Suprapubic skin (tissue), 3 donors: ENCODE results near the gene KCND2.

Experiments
- CTCF ChIP-seq, 2 donors: fragments of 200-600 bp in 1 of 2; fragments of 450-650 bp in 1 of 2; sonication (generic) in 1 of 2; IDR thresholded peaks; one replicate each; pipeline ENCODE4 v1.5.1; 2016 to 2019; ENCODE audit warnings: antibody characterized with exemption in 2 of 2, mild to moderate bottlenecking in 1 of 2, moderate library complexity in 1 of 2
- POLR2AphosphoS5 ChIP-seq, 3 donors: sonication (generic); formaldehyde crosslinking; IDR thresholded peaks; one replicate each; pipeline ENCODE4 v1.6.1; 2017; ENCODE audit warnings: antibody characterized with exemption in 3 of 3

- TF ChIP-seq CTCF (IDR thresholded peaks at IDR 0.05): no peak
- TF ChIP-seq POLR2AphosphoS5 (IDR thresholded peaks at IDR 0.05): no peak
Measured at GRCh38 chr7:120304674-120305073, 31.7 kb downstream of the KCND2 start.
